Right renal cortex interstitium (tissue), 3 donors: ENCODE results near the gene PTPN22. TPM values are rescaled to one million over a fixed set of nuclear protein-coding genes. Genes with fewer than 3 reads are reported as not detected.

Experiments
- DNase-seq, 3 donors: peaks; one replicate each; pipeline ENCODE4 v3.0.0-alpha.2; 2013; ENCODE audit warnings: low read depth in 3 of 3, low spot score in 2 of 3
- polyA plus RNA-seq, 3 donors: library from polyadenylated mRNA; unstranded; fragments of 120-200 nt; gene quantifications; one replicate each; pipeline ENCODE4 v1.2.1, GENCODE V29; 2013; ENCODE audit not compliant: insufficient read length in 3 of 3

PTPN22 gene
- polyA plus RNA-seq, 3 donors = 0.24 to 0.43 (median 0.31) TPM

DNA sequence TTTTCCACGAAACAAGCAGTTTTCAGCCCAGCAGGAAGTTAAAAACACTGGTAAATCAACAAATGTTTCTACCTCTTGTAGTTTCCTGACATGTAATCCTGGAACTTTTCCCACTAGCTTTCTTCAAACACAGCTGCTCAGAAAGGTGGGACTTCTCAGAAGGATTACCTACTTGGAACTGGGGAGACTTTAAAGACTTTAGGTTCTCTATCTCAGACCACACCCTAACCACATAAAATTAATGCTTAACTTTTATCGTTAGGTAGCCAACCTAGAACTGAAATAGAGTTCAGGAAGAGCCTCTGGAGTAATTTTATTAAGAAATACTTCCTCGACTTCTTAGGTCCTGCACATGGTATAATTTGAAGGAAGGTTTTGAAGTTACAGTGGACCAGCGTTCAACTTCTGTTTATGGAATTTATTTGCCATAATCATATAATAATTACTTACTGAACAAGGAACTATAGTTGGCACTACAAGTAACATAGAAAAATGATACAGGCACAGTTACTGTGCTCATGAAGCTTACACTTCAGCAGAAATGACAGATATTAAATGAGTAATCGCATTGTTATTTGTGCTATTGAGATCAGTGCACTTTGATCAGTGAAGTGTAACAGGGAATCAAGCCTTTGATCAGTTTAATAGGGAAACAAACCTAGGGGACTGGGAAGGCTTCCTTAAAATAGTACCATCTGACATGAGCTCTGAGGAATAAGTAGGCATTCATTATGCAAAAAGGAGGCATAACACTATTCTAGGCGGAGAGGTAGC, 16.1 kb upstream of the PTPN22 start, which contains the start of gene BCL2L15:
BCL2L15 (minus strand) TSS at position 180 of the 774 bp plus-strand sequence. CDS start 206 bp downstream, outside the sequence.
- no peak for DNase-seq

DNA sequence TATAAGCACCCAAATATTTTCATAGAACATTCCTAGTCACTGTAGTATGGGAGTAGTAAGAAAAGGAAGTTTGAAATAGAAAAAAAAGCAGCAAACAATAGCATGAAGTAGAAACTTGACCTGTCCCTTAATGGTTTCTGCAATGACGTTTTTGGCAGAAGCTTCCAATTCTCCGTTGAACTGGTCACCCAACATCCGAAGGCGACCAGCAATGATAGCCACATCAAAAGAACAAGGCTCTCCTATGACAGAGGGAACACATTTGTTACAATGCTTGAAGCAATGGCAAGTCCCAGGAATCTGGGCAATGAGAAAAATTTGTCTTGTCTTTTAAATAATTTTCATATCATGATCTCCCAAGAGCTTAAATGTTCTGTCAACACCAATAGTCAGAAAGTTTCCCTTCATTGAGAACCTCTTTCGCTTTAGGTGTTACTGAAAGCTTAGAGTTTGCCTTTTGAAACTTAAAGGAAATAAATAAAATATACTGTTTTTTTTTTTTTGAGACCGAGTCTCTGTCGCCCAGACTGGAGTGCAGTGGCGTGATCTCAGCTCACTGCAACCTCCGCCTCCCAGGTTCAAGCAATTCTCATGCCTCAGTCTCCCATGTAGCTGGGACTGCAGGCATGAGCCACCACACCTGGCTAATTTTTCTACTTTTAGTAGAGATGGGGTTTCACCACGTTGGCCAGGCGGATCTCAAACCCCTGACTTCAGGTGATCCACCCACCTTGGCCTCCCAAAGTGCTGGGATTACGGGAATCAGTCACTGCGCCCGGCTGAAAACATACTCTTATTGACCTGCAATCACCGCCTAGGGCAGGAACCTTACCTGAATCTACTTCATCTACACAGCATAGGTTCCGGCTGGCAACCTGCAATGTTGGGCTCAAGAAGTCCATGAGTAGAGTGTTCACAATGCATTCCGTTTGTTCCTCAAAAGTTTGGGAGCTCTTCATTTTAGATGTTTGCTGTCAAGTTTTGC, 15.2 kb upstream of the PTPN22 start:
- no peak for DNase-seq

DNA sequence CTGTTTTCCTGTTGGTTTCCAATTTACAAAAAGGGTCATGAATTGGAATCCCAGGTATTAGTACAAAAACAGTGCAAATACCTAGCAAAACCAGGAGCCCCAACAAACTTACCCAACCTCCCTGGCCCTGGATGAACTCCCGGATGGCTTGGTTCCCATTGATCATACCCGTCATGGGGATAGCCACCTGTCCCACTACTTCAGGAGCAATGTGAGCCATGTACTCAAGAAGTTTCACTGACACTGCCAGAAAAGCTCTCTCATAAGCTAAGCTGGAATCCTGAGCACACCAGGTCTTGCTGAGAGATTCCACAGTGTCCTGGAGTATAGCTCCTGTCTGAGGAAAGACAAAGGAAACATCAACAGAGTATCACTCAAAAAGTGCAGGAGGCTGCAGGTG, 10.1 kb upstream of the PTPN22 start:
- DNase-seq = no peak

DNA sequence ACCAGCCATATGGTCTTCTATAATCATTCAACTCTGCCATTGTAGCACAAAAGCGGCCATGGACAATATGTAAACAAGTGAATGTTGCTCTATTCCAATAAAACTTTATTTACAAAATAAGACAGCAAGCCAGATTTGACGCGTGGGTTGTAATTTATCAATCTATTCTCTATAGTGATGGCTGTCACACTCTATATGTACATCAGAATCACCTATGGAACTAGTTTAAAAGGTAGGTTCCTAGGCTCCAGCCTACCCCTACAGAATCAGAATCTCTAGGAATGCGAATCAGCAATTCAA, 8.2 kb upstream of the PTPN22 start:
- no peak for DNase-seq

DNA sequence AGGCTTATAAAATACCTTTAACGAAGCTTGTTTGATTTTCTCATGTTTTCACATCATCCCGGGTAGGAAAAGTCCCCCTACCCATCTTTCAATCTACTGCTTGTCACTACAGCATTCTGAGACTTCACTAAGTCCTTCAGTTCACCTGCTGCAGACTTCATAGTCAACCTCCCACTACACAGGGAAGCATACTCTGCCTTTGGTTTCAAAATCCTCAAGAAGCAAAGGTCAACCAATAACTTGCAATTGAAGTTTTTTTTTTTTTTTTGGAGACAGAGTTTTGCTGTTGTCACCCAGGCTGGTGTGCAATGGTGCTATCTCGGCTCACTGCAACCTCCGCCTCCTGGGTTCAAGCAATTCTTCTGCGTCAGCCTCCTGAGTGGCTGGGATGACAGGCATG, 4.7 kb upstream of the PTPN22 start:
- DNase-seq = no peak

DNA sequence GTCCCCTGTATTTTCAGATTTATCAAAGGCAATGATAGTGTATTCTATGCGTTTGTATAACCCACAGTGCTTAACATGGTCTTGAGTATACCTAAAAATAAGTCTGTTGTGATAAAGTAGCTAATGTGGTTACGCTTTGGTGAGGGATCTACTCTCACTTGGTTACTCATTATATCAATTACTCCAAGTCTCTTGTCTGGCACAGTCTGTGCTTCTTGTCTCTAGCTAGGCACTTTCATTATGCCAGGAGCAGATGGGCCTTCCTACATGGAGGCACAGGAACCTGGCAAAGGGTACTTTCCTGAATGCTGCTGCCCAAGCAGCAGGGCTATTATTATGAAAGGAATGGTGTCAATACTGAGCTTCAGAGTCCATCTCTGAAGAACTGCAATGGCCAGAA, 4.2 kb upstream of the PTPN22 start:
- DNase-seq = no peak

DNA sequence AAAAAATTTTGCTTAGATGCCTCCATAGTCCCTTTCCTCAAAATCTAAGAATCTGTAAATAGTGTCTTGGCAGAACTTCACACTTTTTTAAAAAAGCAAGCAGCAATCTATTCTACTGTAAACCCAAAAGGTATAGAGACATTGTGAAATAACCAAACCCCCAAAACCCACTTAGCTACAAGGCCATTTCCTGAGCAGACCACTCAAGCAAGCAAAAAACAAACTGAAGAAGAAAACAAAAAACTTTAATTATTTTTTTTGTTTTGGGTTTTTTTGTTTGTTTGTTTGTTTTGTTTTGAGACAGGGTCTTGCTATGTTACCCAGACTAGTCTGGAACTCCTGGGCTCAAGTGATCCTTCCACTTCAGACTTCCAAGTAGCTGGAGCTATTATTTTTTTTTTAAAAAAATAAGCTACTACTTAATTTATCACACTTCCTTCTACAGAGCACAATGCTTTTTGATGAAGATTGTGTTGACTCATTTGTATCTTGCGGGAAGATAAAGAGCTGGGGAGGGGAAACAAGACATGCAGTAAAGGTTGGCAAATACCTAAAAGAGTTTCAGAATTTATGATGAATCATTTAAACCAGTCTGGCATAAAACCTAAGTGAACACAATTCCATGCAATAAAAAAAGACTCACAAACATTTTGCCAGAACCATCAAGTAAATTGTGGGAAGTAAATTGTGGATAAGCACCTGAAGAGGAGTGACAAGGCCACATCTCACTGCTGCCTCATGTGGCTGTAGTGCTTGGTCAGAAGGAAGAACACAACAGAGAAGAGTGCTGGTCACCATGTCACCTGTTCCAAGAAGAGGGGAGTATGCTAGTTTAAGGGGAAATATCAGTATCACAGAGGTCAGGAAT, 2.7 kb upstream of the PTPN22 start:
- no peak for DNase-seq

DNA sequence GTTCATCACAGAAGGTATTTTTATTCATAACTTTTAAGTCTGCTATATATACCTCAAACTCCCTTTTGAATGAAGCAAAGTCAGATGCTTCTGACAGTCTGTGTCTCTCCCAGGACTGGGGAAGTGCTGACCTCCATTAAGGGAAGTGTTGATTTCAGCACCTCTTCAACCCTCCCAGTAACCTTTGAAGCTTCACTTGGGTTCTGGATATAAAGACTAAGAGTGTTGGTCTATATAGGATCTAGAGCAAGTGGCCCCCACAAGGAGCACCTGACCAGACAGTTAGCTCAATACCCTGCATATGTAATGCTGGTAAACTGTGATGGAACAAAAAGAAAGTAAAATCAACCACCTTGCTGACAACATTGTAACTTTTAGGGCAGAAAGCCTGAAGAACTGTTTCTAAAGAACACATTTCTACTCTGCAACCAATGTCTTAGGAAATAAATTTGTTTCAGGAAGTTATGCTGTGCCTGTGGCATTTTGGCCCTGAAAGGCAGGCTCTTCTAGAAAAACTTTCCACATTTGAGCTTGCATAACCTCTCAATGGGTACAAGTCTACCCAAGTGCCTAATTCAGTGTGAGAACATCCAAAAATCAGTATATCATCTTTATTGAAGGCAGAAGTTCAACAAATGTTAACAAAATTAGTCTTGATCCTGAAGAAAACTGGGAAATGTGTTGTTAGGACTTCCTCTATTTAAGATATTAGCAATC, 865 bp upstream of the PTPN22 start:
- no peak for DNase-seq

DNA sequence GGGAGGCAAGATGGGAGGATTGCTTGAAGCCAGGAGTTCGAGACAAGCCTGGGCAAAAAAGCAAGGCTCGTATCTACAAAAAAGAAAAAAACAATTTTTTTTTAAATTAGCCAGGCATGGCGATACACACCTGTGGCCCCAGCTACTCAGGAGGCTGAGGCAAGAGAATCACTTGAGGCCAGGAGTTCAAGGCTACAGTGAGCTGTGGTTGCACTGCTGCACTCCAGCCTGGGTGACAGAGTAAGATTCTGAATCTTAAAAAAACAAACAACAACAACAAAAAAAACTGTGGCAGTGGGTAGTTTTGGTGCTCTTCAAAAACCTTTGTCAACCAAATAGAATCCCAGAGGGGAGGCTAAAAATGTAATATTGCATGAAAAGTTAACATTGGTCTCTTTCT, 734 bp downstream of the PTPN22 start:
- no peak for DNase-seq

DNA sequence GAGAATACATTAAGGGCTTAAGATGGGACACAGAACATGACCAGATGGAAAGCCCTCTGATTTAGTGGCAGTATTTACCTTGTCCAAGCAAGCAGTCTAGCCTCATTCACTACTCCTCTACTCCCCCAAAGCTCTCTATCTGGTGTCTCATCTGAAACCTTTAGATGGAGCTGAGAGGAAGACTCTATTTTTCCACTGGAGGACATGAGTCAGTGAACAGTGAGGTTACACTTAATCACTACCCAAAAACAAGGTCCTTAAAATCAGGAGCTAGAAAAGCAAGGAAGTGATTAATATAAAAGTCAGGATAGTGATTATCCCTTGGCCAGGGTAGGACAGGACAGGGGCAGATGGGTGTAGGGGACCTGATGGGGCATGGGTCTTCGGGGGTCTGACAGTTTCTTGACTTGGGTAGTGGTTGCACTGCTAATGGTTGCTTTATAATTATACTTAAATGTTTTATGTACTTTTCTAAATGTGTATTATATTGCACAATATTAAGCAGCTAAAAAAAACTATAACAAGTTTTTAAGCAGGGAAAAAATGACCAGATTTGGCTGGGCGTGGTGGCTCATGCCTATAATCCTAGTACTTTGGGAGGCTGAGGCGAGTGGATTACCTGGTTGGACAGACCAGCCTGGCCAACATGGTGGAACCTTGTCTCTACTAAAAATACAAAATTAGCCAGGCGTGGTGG, 3.0 kb downstream of the PTPN22 start:
- DNase-seq = no peak

DNA sequence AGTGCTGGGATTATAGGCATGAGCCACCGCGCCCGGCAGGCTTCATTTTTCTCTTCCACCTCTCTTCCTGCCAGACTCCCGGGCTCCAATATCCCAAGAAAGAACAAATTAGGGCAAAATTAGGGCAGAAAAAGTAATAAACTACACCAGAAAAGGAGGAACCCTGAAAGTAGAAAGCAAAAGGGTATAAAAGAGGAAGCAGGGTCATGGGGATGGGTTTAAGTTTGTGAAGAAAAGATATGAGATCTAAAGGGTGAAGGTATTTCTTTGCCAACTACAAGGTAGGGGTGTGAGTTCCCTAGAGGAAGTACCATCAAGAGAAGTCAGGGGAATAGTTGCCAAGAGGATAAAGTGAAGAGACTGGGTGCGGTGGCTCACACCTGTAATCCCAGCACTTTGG, 9.9 kb downstream of the PTPN22 start:
- no peak for DNase-seq

DNA sequence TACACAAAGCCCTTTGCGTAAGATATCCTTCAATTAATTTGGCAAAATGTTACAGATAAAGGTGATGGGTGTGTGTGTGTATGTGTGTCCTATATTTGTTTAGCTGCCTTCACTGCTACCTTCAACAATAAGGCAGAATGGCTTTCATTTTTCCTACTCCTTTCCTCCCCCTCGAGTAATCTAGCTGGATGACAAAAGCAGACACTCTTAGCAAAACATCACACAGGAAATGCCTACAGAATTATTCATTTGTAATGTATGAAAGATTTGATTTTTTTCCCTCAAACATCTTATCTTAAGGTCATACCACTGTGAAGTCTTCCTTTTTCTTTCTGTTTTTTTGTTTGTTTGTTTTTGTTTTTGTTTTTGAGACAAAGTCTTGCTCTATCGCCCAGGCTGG, 10.6 kb downstream of the PTPN22 start:
- DNase-seq = no peak

DNA sequence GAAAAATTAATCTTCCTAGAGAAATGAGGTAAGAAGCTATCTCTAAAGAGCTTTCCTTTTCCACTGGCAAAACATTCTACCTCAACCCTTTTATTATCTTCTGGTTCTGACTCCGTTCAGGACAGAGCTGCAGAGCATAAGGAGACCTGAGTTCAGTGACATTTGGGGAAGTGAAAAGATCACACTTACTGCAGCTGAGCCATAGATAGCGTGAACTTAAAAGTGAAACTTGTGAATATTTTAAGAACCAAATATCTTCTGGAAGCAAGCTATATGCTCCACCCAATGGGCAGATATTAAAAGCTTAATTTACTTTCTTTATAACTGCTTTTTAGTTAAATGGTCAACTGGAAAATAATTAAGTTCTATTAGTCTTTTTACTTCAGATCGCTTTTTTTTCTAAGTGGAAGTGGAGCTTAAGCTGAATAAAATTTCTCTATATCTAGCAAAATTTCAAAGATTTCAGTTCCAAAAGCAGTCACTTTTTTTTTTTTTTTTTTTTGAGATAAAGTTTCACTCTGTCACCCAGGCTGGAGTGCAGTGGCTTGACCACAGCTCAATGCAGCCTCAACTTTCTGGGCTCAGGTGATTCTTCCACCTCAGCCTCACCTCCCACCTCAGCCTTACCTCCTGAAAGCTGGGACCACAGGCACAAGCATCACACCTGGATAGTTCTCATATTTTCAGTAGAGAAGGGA, 11.9 kb downstream of the PTPN22 start:
- no peak for DNase-seq

DNA sequence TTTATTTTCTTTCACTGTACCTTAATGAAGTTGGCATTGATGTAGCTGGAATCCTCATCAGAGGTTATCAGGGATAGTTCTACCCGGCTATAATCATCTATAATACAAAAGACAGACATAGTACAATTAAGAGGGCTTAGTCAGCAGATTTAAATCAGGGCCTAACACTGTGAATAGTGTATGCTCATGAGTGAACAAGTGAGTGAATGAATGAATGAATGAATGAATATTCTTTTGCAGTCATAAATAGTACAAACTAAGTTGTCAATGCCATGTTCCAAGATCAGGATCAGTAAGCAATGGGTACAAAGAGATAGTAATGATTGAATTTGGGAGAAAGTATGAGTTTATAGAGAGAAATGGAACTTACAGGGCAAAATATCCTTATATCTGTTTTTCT, 12.5 kb downstream of the PTPN22 start:
- DNase-seq = no peak

DNA sequence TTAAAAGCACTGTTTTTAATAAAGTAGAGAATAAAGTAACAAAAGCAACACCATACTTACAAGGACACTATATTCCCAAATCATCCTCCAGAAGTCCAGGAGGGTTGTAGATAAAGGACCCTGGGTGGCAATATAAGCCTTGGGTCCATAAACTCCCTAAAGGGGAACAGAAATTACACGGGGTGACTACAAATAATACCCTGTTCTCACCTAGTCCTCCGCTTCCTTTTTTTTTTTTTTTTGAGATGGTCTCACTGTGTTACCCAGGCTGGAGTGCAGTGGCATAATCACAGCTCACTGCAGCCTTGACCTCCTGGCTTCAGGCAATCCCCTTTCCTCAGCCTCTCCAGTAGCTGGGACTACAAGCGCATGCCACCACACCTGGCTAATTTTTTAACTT, 13.1 kb downstream of the PTPN22 start:
- no peak for DNase-seq

DNA sequence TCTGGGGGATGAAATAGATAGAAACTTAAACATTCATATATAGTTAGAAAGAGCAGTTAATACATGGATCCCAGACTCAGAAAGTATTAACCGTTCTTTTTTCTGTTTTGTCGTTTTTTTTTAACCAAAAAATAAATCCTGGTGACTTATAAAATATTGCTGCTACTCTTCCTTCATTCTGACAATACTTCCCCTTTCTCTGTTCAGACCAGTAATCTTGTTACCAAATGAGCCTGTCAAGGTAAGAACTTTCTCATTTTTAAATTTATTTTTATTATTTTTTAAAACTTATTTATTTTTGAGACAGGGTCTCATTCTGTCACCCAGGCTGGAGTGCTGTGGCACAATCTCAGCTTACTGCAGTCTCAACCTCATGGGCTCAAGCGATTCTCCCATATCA, 13.7 kb downstream of the PTPN22 start:
- no peak for DNase-seq

DNA sequence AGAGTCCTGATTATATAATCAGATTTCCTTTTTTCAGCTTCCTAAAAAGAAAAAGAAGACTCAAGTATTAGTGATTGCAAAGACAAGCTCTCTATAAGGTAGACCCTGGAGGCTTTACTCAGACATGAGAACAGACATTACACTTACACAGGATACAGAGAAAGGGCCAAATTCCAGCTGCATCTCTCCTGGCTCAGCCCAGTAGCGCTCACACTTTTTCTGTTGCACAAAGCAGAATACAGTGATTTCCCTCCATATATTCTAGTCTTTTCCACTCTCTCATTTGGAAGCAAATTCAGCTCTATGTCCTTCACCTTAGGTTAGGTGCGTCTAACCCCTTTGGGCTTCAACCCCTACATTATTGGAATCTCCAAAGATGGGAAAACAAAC, 15.1 kb downstream of the PTPN22 start:
- no peak for DNase-seq

DNA sequence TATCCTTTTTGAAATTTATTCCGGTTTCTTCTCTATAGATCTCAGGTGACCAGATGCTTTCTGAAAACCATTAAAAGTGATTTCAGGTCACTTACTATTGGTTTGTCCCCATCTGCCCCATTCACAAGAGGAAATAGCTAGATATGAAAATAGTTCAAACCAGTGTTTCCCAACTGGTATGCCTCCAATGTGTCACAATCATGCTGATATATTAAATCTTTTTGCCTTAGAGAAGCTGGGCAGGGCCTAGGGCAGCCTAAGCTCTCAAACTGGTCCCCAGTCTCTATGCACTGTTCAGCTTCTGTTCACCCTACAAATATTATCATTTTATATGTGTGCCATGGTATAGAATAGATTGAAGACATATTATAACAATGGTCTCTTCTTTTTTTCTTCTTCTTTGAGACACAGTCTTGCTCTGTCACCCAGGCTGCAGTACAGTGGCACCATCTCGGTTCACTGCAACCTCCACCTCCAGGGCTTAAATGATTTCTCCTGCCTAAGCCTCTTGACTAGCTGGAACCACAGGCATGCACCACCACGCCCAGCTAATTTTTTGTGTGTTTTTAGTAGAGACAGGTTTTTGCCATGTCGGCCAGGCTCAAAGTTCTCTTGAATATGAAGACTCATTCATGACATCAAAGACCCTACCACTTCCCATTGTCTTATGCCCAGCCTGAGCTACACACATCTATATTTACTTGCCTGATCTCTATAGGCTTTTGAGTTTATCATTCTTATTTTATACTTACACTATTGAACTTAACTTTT, 15.7 kb downstream of the PTPN22 start:
- no peak for DNase-seq
